Esophagus muscularis mucosa (tissue), 2 donors: ENCODE data around the gene ATP2A3.

Source experiments
- POLR2A ChIP-seq: fragments of 450-650 bp; IDR thresholded peaks from one replicate; pipeline ENCODE4 v1.6.1; 2017; ENCODE audit warnings: antibody characterized with exemption, moderate library complexity, mild to moderate bottlenecking, low read depth
- POLR2AphosphoS5 ChIP-seq, 2 donors: sonication (generic); formaldehyde crosslinking; IDR thresholded peaks; one replicate each; pipeline ENCODE4 v1.6.1; 2017; ENCODE audit warnings: antibody characterized with exemption in 2 of 2

GRCh38 chr17:3915581-3915994, 48.6 kb downstream of the ATP2A3 start:
- TF ChIP-seq POLR2A (no peak), POLR2AphosphoS5 (IDR thresholded peaks at IDR 0.05) (no peak)
